GM04504 (cell line): ENCODE data around the gene RBM34.
A peak's percentile ranks its signal among the peaks of the same experiment; 100 is the strongest.

Experiments
- DNase-seq: peaks from one replicate; pipeline ENCODE4 v3.0.0-alpha.2; 2012; ENCODE audit warnings: low read depth

The RBM34 gene

GRCh38 chr1:235156265-235156664 lies 4.8 kb downstream of the RBM34 start:
- DNase-seq: no peak

GRCh38 chr1:235152235-235152634 lies 8.8 kb downstream of the RBM34 start:
- no peak for DNase-seq

- DNase-seq: no peak
These were observed 10.0 kb downstream of the RBM34 start for GRCh38 chr1:235151033-235151432.

GRCh38 chr1:235149824-235150223 lies 11.2 kb downstream of the RBM34 start:
- no peak for DNase-seq

- no peak for DNase-seq
These were observed 13.8 kb downstream of the RBM34 start for GRCh38 chr1:235147269-235147668.

- DNase-seq: no peak
These were observed 15.4 kb downstream of the RBM34 start for GRCh38 chr1:235145639-235146038.

- no peak for DNase-seq
These were observed 18.1 kb downstream of the RBM34 start for GRCh38 chr1:235142991-235143390.

GRCh38 chr1:235139315-235139714 lies 21.7 kb downstream of the RBM34 start:
- DNase-seq: no peak

GRCh38 chr1:235138821-235139220 lies 22.2 kb downstream of the RBM34 start:
- no peak for DNase-seq

GRCh38 chr1:235136111-235136510 lies 24.9 kb downstream of the RBM34 start:
- DNase-seq: no peak

GRCh38 chr1:235134171-235134570 lies 26.9 kb downstream of the RBM34 start:
- DNase-seq: no peak

GRCh38 chr1:235133086-235133485 lies 28.0 kb downstream of the RBM34 start:
- no peak for DNase-seq

GRCh38 chr1:235131961-235132360 lies 29.1 kb downstream of the RBM34 start:
- DNase-seq: no peak

- no peak for DNase-seq
These were observed 30.2 kb downstream of the RBM34 start for GRCh38 chr1:235130766-235131270.

- DNase-seq: no peak
These were observed 31.1 kb downstream of the RBM34 start for GRCh38 chr1:235129774-235130570.

- peak; percentile 97 for DNase-seq
These were observed 32.4 kb downstream of the RBM34 start, which contains the start of gene TOMM20 for GRCh38 chr1:235128456-235129328. Gene TOMM20 (minus strand): TSS chr1:235128837. CDS start chr1:235128715, 122 bp downstream.

- DNase-seq: no peak
These were observed 33.2 kb downstream of the RBM34 start for GRCh38 chr1:235127732-235128455.

- DNase-seq: no peak
These were observed 33.8 kb downstream of the RBM34 start for GRCh38 chr1:235127203-235127602.

- no peak for DNase-seq
These were observed 36.4 kb downstream of the RBM34 start for GRCh38 chr1:235124665-235125064.

GRCh38 chr1:235124111-235124510 lies 36.9 kb downstream of the RBM34 start:
- no peak for DNase-seq

GRCh38 chr1:235122348-235122747 lies 38.7 kb downstream of the RBM34 start:
- DNase-seq: no peak
